Adrenal gland (tissue), 5 donors: Measurements from ENCODE around the gene SPAG16.

ENCODE experiments used
- CTCF ChIP-seq, 6 experiments: fragments of 450-650 bp in 4 of 6; fragments of 200-600 bp in 2 of 6; sonication (generic) in 1 of 6; IDR thresholded peaks; 1 replicate in 5 of 6; 2 replicates in 1 of 6; pipeline versions ENCODE4 v1.5.1 to v1.8.0; 2016 to 2021; ENCODE audit warnings: antibody characterized with exemption in 6 of 6, mild to moderate bottlenecking in 2 of 6, moderate library complexity in 1 of 6
- POLR2A ChIP-seq, 2 donors: fragments of 450-650 bp; IDR thresholded peaks; one replicate each; pipeline ENCODE4 v1.6.1; 2017; ENCODE audit warnings: antibody characterized with exemption in 2 of 2, mild to moderate bottlenecking in 2 of 2, moderate library complexity in 1 of 2
- donor health status: DM: no; HTN: no; CAD: no.

- no peak for TF ChIP-seq CTCF (IDR thresholded peaks at IDR 0.05)
- no peak for TF ChIP-seq POLR2A (IDR thresholded peaks at IDR 0.05)
Measured at GRCh38 chr2:214315324-214315723, 1031.1 kb downstream of the SPAG16 start.
